AG04450 (cell line): ENCODE measurements around the gene NIT2. TPM values are rescaled to one million over a fixed set of nuclear protein-coding genes. Genes with fewer than 3 reads are reported as not detected.
"Not testable (repeated sequence)": the region's sequence is repeated elsewhere in the genome, so short reads cannot be mapped to it uniquely, and the experiment has no call there.

Experiments
- CTCF ChIA-PET: fragments of 300-600, 350-600 bp; formaldehyde crosslinking; extraction: SDS; loops from one replicate; lab custom pipeline; 2022; ENCODE audit warnings: antibody characterized with exemption, inconsistent platforms; lab: Charles Lee
- POLR2A ChIA-PET: fragments of 350-600 bp; formaldehyde crosslinking; extraction: SDS; loops from one replicate; lab custom pipeline; 2021; ENCODE audit warnings: antibody characterized with exemption, inconsistent platforms; lab: Yijun Ruan, JAX
- DNase-seq: peaks from one replicate; pipeline ENCODE4 v3.0.0-alpha.2; 2011; ENCODE audit warnings: low read depth, low spot score
- H3K27ac ChIP-seq: one replicate; pipeline ENCODE4 v1.5.1; 2012; ENCODE audit warnings: low read depth, low read length, control low read depth
- H3K27me3 ChIP-seq: one replicate; pipeline ENCODE4 v1.6.0; 2012; ENCODE audit warnings: low read length; ENCODE audit not compliant: control insufficient read depth, insufficient read depth
- H3K4me3 ChIP-seq: 2 replicates; pipeline ENCODE4 v1.5.1; 2011; ENCODE audit warnings: mild to moderate bottlenecking, low read depth, low read length, control low read depth
- H3K9me3 ChIP-seq: 2 replicates; pipeline ENCODE4 v1.5.1; 2012; ENCODE audit warnings: low read length; ENCODE audit not compliant: control insufficient read depth, insufficient read depth
- CTCF ChIP-seq: IDR thresholded peaks from 2 replicates; pipeline ENCODE4 v1.5.1; 2011; ENCODE audit warnings: low read depth, low read length, control low read depth, inconsistent platforms
- polyA plus RNA-seq: library from polyadenylated mRNA; depleted of rRNA; stranded (reverse); fragments of >200 nt; gene quantifications from 2 replicates; pipeline ENCODE4 v1.2.3, GENCODE V29; 2011

NIT2 gene
- polyA plus RNA-seq, 1 experiment, result 60.9 TPM

- ChIA-PET CTCF (interaction anchor here (0.7 to 2.5 kb wide), 19 partner anchors 10 to 879 kb away, joined by 3 to 22 read pairs (median 5); partner anchors contain the start of gene LNP1), POLR2A (no interaction called here)
- Histone ChIP-seq H3K27ac (no peak overlapping the region), H3K9me3 (no peaks in the 10 kb centered on the region), H3K27me3 (no peaks in the 10 kb centered on the region), H3K4me3 (no peak overlapping the region)
- DNase-seq, result peak; percentile 26
- peak; percentile 75 for TF ChIP-seq CTCF
Observed at GRCh38 chr3:100316641-100317069, 17.9 kb upstream of the NIT2 start.

- Histone ChIP-seq H3K9me3 (no peaks in the 10 kb centered on the region), H3K27me3 (no peaks in the 10 kb centered on the region), H3K4me3 (no peak overlapping the region), H3K27ac (no peak overlapping the region)
- POLR2A ChIA-PET, result no interaction called here
- no peak for TF ChIP-seq CTCF
- DNase-seq, result no peak
- CTCF ChIA-PET, result interaction anchor here (1.4 to 2.5 kb wide), 2 partner anchors 27 to 486 kb away, joined by 3 to 22 read pairs; no protein-coding TSS in a partner anchor
Observed at GRCh38 chr3:100317912-100318311, 16.6 kb upstream of the NIT2 start.

GRCh38 chr3:100319951-100320350, 14.6 kb upstream of the NIT2 start:
- ChIA-PET POLR2A (no interaction called here), CTCF (no interaction called here)
- DNase-seq, result no peak
- H3K9me3 ChIP-seq, result no peaks in the 10 kb centered on the region
- H3K27ac ChIP-seq, result no peak overlapping the region
- H3K27me3 ChIP-seq, result no peaks in the 10 kb centered on the region
- no peak for TF ChIP-seq CTCF
- no peak overlapping the region for H3K4me3 ChIP-seq

GRCh38 chr3:100324044-100324443, 10.5 kb upstream of the NIT2 start:
- POLR2A ChIA-PET, result no interaction called here
- H3K27ac ChIP-seq, result no peak overlapping the region
- no peak for DNase-seq
- CTCF ChIA-PET, result interaction anchor here (1.2 kb wide), 1 partner anchor 139 kb away, joined by 3 read pairs; no protein-coding TSS in a partner anchor
- H3K27me3 ChIP-seq, result no peaks in the 10 kb centered on the region
- no peak overlapping the region for H3K4me3 ChIP-seq
- TF ChIP-seq CTCF, result no peak
- H3K9me3 ChIP-seq, result no peaks in the 10 kb centered on the region

- POLR2A ChIA-PET, result no interaction called here
- no peaks in the 10 kb centered on the region for H3K27me3 ChIP-seq
- no peak for TF ChIP-seq CTCF
- CTCF ChIA-PET, result no interaction called here
- no peak overlapping the region for H3K27ac ChIP-seq
- H3K4me3 ChIP-seq, result no peak overlapping the region
- no peaks in the 10 kb centered on the region for H3K9me3 ChIP-seq
- no peak for DNase-seq
Observed at GRCh38 chr3:100325827-100326226, 8.7 kb upstream of the NIT2 start.

GRCh38 chr3:100327377-100327776, 7.2 kb upstream of the NIT2 start:
- H3K27me3 ChIP-seq, H3K27ac ChIP-seq, H3K4me3 ChIP-seq, H3K9me3 ChIP-seq, DNase-seq: not testable (repeated sequence)
- ChIA-PET CTCF (interaction anchor here (1.0 to 1.6 kb wide), 2 partner anchors 11 to 135 kb away, joined by 4 to 7 read pairs; no protein-coding TSS in a partner anchor), POLR2A (interaction anchor here (0.6 kb wide), 1 partner anchor 12 kb away, joined by 5 read pairs; no protein-coding TSS in a partner anchor)
